ENCODE results near the gene GOLGA1.

DNA sequence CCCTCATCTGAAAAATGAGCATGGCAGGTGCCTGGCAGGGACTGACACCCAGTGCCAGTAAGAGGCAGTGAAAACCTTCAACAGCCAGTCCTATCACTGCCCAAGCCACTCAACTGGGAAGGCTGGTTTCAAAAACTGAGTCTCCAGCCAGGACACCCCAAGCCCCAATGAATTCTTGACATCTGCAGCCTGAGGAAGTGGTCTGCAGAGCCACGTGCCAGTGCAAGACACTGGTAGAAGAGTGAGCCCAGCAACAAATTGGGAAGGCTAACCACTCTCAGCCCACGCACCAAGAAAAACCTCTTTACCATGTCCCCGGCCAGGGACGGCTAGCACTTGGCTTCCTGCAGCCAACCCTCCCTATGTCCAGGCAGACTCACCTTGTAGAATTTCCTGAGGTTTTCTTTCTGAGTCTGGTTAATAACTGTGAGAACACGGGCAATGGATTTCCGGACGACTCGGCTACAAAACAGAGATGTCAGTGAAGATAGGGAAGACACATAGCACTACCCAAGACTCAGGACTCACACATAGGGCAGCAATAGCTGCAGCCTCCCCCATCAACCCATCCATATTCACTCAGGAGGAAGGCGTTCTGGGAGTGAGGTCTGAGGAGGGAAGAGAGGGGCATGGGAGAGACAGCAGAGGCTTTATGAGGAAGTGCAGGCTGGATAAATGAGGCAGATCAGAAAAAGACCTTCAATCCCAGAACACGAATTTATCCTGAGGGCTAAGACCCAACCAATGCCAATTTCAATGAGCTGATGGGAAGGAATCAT is 80.9 kb downstream of the GOLGA1 start:
- TF ChIP-seq, protein P1, sequence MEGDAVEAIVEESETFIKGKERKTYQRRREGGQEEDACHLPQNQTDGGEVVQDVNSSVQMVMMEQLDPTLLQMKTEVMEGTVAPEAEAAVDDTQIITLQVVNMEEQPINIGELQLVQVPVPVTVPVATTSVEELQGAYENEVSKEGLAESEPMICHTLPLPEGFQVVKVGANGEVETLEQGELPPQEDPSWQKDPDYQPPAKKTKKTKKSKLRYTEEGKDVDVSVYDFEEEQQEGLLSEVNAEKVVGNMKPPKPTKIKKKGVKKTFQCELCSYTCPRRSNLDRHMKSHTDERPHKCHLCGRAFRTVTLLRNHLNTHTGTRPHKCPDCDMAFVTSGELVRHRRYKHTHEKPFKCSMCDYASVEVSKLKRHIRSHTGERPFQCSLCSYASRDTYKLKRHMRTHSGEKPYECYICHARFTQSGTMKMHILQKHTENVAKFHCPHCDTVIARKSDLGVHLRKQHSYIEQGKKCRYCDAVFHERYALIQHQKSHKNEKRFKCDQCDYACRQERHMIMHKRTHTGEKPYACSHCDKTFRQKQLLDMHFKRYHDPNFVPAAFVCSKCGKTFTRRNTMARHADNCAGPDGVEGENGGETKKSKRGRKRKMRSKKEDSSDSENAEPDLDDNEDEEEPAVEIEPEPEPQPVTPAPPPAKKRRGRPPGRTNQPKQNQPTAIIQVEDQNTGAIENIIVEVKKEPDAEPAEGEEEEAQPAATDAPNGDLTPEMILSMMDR (IDR thresholded peaks at IDR 0.05), result no peak
- TF ChIP-seq POLR2A (IDR thresholded peaks at IDR 0.05), result no peak
